GM23338 (cell line): ENCODE data around the gene GJC2. TPM values are rescaled to one million over a fixed set of nuclear protein-coding genes. Genes with fewer than 3 reads are reported as not detected.
A peak's percentile ranks its signal among the peaks of the same experiment; 100 is the strongest.

Experiments
- ATAC-seq: fragments of 200-7000 bp; cut with Tn5 transposase; 3 replicates; pipeline ENCODE4 v1.9.1; 2020
- DNase-seq: peaks from one replicate; pipeline ENCODE4 v3.0.0-alpha.2; 2015; ENCODE audit warnings: low spot score
- H2AFZ ChIP-seq: fragments of 200-600 bp; sonication (generic); 2 replicates; pipeline ENCODE4 v1.8.0; 2016; ENCODE audit warnings: antibody characterized with exemption, mild to moderate bottlenecking, moderate library complexity
- H3F3A ChIP-seq: fragments of 200-600 bp; sonication (generic); replicated peaks from 2 replicates; pipeline ENCODE4 v1.8.0; 2017; ENCODE audit warnings: antibody characterized with exemption, mixed run types, low read depth
- H3K27ac ChIP-seq: fragments of 200-600 bp; sonication (generic); 2 replicates; pipeline ENCODE4 v1.6.1; 2016; ENCODE audit warnings: low read depth
- H3K27me3 ChIP-seq: fragments of 200-600 bp; sonication (generic); 2 replicates; pipeline ENCODE4 v1.8.0; 2016; ENCODE audit warnings: mild to moderate bottlenecking, mixed run types, moderate library complexity; ENCODE audit not compliant: insufficient read depth
- H3K36me3 ChIP-seq: fragments of 200-600 bp; sonication (generic); 2 replicates; pipeline ENCODE4 v1.8.0; 2016; ENCODE audit warnings: mild to moderate bottlenecking; ENCODE audit not compliant: insufficient read depth
- H3K4me1 ChIP-seq: fragments of 200-600 bp; sonication (generic); 2 replicates; pipeline ENCODE4 v1.8.0; 2016; ENCODE audit warnings: mild to moderate bottlenecking, moderate library complexity; ENCODE audit not compliant: insufficient read depth
- H3K4me2 ChIP-seq: fragments of 200-600 bp; sonication (generic); 2 replicates; pipeline ENCODE4 v1.7.1; 2017; ENCODE audit warnings: mixed run types
- H3K4me3 ChIP-seq: fragments of 200-600 bp; sonication (generic); 2 replicates; pipeline ENCODE4 v1.6.1; 2016; ENCODE audit warnings: mixed run types
- H3K79me2 ChIP-seq: fragments of 200-600 bp; sonication (generic); replicated peaks from 2 replicates; pipeline ENCODE4 v1.8.0; 2017; ENCODE audit warnings: mild to moderate bottlenecking; ENCODE audit not compliant: insufficient read depth
- H3K9me2 ChIP-seq: fragments of 200-600 bp; sonication (generic); 2 replicates; pipeline ENCODE4 v1.8.0; 2017; ENCODE audit not compliant: insufficient read depth
- H4K20me1 ChIP-seq: fragments of 200-600 bp; sonication (generic); replicated peaks from 2 replicates; pipeline ENCODE4 v1.8.0; 2017; ENCODE audit warnings: mild to moderate bottlenecking; ENCODE audit not compliant: insufficient read depth
- H3K27ac Mint-ChIP-seq: 2 replicates; pipeline ENCODE4 v1.8.0; 2020; ENCODE audit warnings: inconsistent platforms, mild to moderate bottlenecking, moderate library complexity, mixed read lengths
- H3K27me3 Mint-ChIP-seq: 3 replicates; pipeline ENCODE4 v1.8.0; 2022; ENCODE audit warnings: low read depth, mild to moderate bottlenecking, moderate library complexity, mixed read lengths, inconsistent platforms; ENCODE audit not compliant: insufficient read depth, poor library complexity
- H3K36me3 Mint-ChIP-seq: 3 replicates; pipeline ENCODE4 v1.8.0; 2021; ENCODE audit warnings: low read depth, mild to moderate bottlenecking, inconsistent platforms, moderate library complexity, mixed read lengths
- H3K4me1 Mint-ChIP-seq: 3 replicates; pipeline ENCODE4 v1.8.0; 2020; ENCODE audit warnings: mild to moderate bottlenecking, inconsistent platforms, mixed read lengths
- H3K4me3 Mint-ChIP-seq: 3 replicates; pipeline ENCODE4 v1.8.0; 2021; ENCODE audit warnings: moderate library complexity, mild to moderate bottlenecking, inconsistent platforms, mixed read lengths
- H3K9me3 Mint-ChIP-seq: 3 replicates; pipeline ENCODE4 v1.8.0; 2020; ENCODE audit warnings: moderate library complexity, mild to moderate bottlenecking, inconsistent platforms, mixed read lengths
- CREB1 ChIP-seq: fragments of 250-450 bp; sonication (Bioruptor Pico); IDR thresholded peaks from 2 replicates; pipeline ENCODE4 v1.5.0; 2020; ENCODE audit warnings: low read depth, mild to moderate bottlenecking, moderate library complexity
- CTCF ChIP-seq, 2 experiments: fragments of 200-600 bp in 1 of 2; sonication (generic) in 1 of 2; conservative IDR thresholded peaks; 2 replicates each; pipeline versions ENCODE4 v1.5.1 to v1.6.1; 2016 to 2017; ENCODE audit warnings: antibody characterized with exemption in 2 of 2, low read depth in 2 of 2, mild to moderate bottlenecking in 2 of 2, moderate library complexity in 1 of 2
- EZH2 ChIP-seq: fragments of 200-600 bp; sonication (generic); IDR thresholded peaks from one replicate; pipeline ENCODE4 v1.8.0; 2017; ENCODE audit warnings: antibody characterized with exemption, mild to moderate bottlenecking, low read depth; ENCODE audit not compliant: unreplicated experiment
- EZH2phosphoT487 ChIP-seq: fragments of 200-600 bp; sonication (generic); IDR thresholded peaks from one replicate; pipeline ENCODE4 v1.8.1; 2018; ENCODE audit warnings: antibody characterized with exemption; ENCODE audit not compliant: unreplicated experiment
- JUNB ChIP-seq: IDR thresholded peaks from one replicate; pipeline ENCODE4 v1.6.1; 2016; ENCODE audit warnings: antibody characterized with exemption; ENCODE audit not compliant: unreplicated experiment
- NANOG ChIP-seq: IDR thresholded peaks from 2 replicates; pipeline ENCODE4 v1.6.1; 2016; ENCODE audit warnings: antibody characterized with exemption, borderline replicate concordance
- POLR2AphosphoS5 ChIP-seq: IDR thresholded peaks from 2 replicates; pipeline ENCODE4 v1.6.1; 2016; ENCODE audit warnings: antibody characterized with exemption, low read depth
- STAT1 ChIP-seq: IDR thresholded peaks from one replicate; pipeline ENCODE4 v1.6.1; 2016; ENCODE audit warnings: antibody characterized with exemption; ENCODE audit not compliant: unreplicated experiment
- ZNF114 ChIP-seq: fragments of 250-450 bp; sonication (Bioruptor Pico); IDR thresholded peaks from 2 replicates; pipeline ENCODE4 v1.5.0; 2020; ENCODE audit warnings: mild to moderate bottlenecking, moderate library complexity
- ZNF331 ChIP-seq: fragments of 250-450 bp; sonication (Bioruptor Pico); IDR thresholded peaks from 2 replicates; pipeline ENCODE4 v1.5.0; 2020; ENCODE audit warnings: low read depth, mild to moderate bottlenecking, moderate library complexity
- polyA plus RNA-seq: library from polyadenylated mRNA; unstranded; fragments of >200 nt; fragmentation: Nextera tagmentation; extraction: Ambion mirVana; gene quantifications from 2 replicates; pipeline ENCODE4 v1.2.1, GENCODE V29; 2016
- total RNA-seq: library from RNA; depleted of rRNA; stranded (reverse); fragments of >200 nt; shearing (Covaris generic); gene quantifications from 2 replicates; pipeline ENCODE4 v1.2.3, GENCODE V29; 2014
- TF ChIP-seq, protein P1 (sequence below): IDR thresholded peaks from one replicate; pipeline ENCODE4 v1.6.1; 2018; ENCODE audit warnings: antibody characterized with exemption; ENCODE audit not compliant: unreplicated experiment
- TF ChIP-seq, protein P2 (sequence below): IDR thresholded peaks from 2 replicates; pipeline ENCODE4 v1.6.1; 2016; ENCODE audit warnings: antibody characterized with exemption

GJC2 gene
- total and polyA plus RNA-seq, 2 experiments from 2014 or later = 0.15 to 1.2 TPM

GRCh38 chr1:228104526-228105269 lies 45.0 kb upstream of the GJC2 start:
- no peaks in the 10 kb centered on the region; the same call in 1 of the 2 replicates for H4K20me1 ChIP-seq
- no peaks in the 10 kb centered on the region for H3K9me2 ChIP-seq
- H3K36me3 ChIP-seq = no peaks in the 10 kb centered on the region
- H3K4me1 ChIP-seq = peaks cover 7% of the 10 kb centered on the region; the same call in 1 of the 2 replicates
- H3F3A ChIP-seq = 0 out of 2 replicates have a peak, but pooled peaks cover 2% of the 10 kb centered on the region
- TF ChIP-seq STAT1 = no peak
- TF ChIP-seq JUNB = no peak
- TF ChIP-seq POLR2AphosphoS5 = 0 out of 2 replicates have a peak, but pooled peaks have one; percentile 19
- TF ChIP-seq, protein P1, sequence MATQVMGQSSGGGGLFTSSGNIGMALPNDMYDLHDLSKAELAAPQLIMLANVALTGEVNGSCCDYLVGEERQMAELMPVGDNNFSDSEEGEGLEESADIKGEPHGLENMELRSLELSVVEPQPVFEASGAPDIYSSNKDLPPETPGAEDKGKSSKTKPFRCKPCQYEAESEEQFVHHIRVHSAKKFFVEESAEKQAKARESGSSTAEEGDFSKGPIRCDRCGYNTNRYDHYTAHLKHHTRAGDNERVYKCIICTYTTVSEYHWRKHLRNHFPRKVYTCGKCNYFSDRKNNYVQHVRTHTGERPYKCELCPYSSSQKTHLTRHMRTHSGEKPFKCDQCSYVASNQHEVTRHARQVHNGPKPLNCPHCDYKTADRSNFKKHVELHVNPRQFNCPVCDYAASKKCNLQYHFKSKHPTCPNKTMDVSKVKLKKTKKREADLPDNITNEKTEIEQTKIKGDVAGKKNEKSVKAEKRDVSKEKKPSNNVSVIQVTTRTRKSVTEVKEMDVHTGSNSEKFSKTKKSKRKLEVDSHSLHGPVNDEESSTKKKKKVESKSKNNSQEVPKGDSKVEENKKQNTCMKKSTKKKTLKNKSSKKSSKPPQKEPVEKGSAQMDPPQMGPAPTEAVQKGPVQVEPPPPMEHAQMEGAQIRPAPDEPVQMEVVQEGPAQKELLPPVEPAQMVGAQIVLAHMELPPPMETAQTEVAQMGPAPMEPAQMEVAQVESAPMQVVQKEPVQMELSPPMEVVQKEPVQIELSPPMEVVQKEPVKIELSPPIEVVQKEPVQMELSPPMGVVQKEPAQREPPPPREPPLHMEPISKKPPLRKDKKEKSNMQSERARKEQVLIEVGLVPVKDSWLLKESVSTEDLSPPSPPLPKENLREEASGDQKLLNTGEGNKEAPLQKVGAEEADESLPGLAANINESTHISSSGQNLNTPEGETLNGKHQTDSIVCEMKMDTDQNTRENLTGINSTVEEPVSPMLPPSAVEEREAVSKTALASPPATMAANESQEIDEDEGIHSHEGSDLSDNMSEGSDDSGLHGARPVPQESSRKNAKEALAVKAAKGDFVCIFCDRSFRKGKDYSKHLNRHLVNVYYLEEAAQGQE = no peak
- H3K27ac ChIP-seq = no peak overlapping the region
- H3K27me3 Mint-ChIP-seq = peaks cover 21% of the 10 kb centered on the region
- no peak overlapping the region for H2AFZ ChIP-seq
- H3K4me3 ChIP-seq = no peak overlapping the region
- H3K4me1 Mint-ChIP-seq = peaks cover 14% of the 10 kb centered on the region; the same call in 2 of the 3 replicates
- no peak overlapping the region for H3K4me2 ChIP-seq
- ATAC-seq (no peak), DNase-seq (no peak)
- H3K79me2 ChIP-seq = peaks cover 8% of the 10 kb centered on the region
- peak overlapping the region; percentile 54 for H3K4me3 Mint-ChIP-seq
- peaks cover 1% of the 10 kb centered on the region; the same call in 1 of the 2 replicates for H3K27me3 ChIP-seq
- H3K27ac Mint-ChIP-seq = no peak overlapping the region; the same call in 1 of the 2 replicates
- no peaks in the 10 kb centered on the region; the same call in 1 of the 3 replicates for H3K9me3 Mint-ChIP-seq
- peaks cover 25% of the 10 kb centered on the region for H3K36me3 Mint-ChIP-seq

DNA sequence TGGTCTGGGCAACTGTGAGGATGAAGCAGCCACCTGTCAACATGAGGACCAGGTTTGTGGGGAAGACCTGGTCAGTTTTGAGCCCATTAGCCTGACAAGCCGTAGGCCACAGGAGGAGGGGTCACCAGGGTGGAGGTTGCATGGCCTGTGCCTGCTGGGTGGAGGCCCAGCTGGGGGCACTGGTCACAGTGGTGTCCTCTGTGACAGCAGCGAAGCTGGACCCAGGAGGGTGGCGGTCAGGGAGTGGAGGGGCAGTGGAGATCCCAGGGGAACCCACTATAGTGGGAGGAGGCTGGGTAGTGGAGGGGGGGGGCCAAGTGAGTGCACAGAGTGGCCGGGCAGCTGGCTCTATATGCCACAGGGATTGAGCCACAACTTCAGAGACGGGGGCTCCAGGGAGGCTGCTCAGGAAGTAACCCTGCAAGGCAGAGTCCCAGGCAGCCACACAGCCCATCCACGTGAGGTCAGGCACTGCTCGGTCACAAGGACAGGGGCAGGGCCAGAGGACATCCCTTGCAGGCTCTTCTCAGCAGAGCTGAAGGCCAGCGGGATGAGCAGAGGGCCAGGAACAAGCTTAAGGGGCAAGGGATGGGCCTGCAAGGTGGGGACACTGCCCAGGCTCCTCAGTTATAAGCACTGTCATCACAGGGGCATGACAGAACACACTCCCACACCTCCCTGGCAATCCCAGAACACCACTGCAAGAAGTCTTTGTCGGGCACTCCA lies 44.3 kb upstream of the GJC2 start:
- Histone ChIP-seq H3F3A (0 out of 2 replicates have a peak, but pooled peaks cover 2% of the 10 kb centered on the region), H2AFZ (no peak overlapping the region), H3K4me2 (no peak overlapping the region), H3K27ac (no peak overlapping the region), H3K36me3 (no peaks in the 10 kb centered on the region), H3K27me3 (peaks cover 8% of the 10 kb centered on the region; the same call in 1 of the 2 replicates), H3K9me2 (no peaks in the 10 kb centered on the region), H4K20me1 (no peaks in the 10 kb centered on the region; the same call in 1 of the 2 replicates), H3K79me2 (peaks cover 8% of the 10 kb centered on the region), H3K4me1 (peaks cover 7% of the 10 kb centered on the region; the same call in 1 of the 2 replicates), H3K4me3 (no peak overlapping the region)
- Mint-ChIP-seq H3K36me3 (peaks cover 18% of the 10 kb centered on the region), H3K4me3 (no peak overlapping the region), H3K27ac (no peak overlapping the region), H3K4me1 (peaks cover 20% of the 10 kb centered on the region), H3K27me3 (peaks cover 28% of the 10 kb centered on the region), H3K9me3 (no peaks in the 10 kb centered on the region; the same call in 1 of the 3 replicates)
- ATAC-seq (no peak), DNase-seq (no peak)
- TF ChIP-seq JUNB = no peak
- TF ChIP-seq POLR2AphosphoS5 = no peak
- TF ChIP-seq, protein P1 = no peak
- TF ChIP-seq EZH2phosphoT487 = no peak
- TF ChIP-seq CREB1 (CRISPR knock-in tag) = no peak
- TF ChIP-seq CTCF (conservative IDR thresholded peaks at IDR 0.05; ENCODE audit: low read depth in 2 of 2) = no peak
- TF ChIP-seq, protein P2, sequence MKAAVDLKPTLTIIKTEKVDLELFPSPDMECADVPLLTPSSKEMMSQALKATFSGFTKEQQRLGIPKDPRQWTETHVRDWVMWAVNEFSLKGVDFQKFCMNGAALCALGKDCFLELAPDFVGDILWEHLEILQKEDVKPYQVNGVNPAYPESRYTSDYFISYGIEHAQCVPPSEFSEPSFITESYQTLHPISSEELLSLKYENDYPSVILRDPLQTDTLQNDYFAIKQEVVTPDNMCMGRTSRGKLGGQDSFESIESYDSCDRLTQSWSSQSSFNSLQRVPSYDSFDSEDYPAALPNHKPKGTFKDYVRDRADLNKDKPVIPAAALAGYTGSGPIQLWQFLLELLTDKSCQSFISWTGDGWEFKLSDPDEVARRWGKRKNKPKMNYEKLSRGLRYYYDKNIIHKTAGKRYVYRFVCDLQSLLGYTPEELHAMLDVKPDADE = no peak
- no peak for TF ChIP-seq ZNF331 (CRISPR knock-in tag)
- no peak for TF ChIP-seq ZNF114 (CRISPR knock-in tag)
- no peak for TF ChIP-seq EZH2
- TF ChIP-seq NANOG = no peak
